ENCODE data around the gene SPATA31A3.
"Not testable (repeated sequence)": the region's sequence is repeated elsewhere in the genome, so short reads cannot be mapped to it uniquely, and the experiment has no call there.

The SPATA31A3 gene

GRCh38 chr9:66992450-66992849, at the start of gene SPATA31A3:
Gene SPATA31A3 (minus strand): TSS chr9:66992550. CDS start chr9:66992521, 29 bp downstream.
- not testable (repeated sequence) for H3K27ac Mint-ChIP-seq, H3K27me3 Mint-ChIP-seq, DNase-seq, ATAC-seq, H3K9me3 Mint-ChIP-seq, H3K4me3 Mint-ChIP-seq, H3K4me1 Mint-ChIP-seq

- not testable (repeated sequence) for H3K27ac Mint-ChIP-seq, ATAC-seq, H3K4me3 Mint-ChIP-seq, H3K27me3 Mint-ChIP-seq, H3K9me3 Mint-ChIP-seq, H3K4me1 Mint-ChIP-seq, DNase-seq
These were observed 39.8 kb downstream of the SPATA31A3 start for GRCh38 chr9:66952576-66952975.

GRCh38 chr9:66942400-66943155, 49.8 kb downstream of the SPATA31A3 start:
- H3K4me3 Mint-ChIP-seq, H3K4me1 Mint-ChIP-seq, ATAC-seq, H3K9me3 Mint-ChIP-seq, H3K27me3 Mint-ChIP-seq, H3K27ac Mint-ChIP-seq, DNase-seq: not testable (repeated sequence)

DNA sequence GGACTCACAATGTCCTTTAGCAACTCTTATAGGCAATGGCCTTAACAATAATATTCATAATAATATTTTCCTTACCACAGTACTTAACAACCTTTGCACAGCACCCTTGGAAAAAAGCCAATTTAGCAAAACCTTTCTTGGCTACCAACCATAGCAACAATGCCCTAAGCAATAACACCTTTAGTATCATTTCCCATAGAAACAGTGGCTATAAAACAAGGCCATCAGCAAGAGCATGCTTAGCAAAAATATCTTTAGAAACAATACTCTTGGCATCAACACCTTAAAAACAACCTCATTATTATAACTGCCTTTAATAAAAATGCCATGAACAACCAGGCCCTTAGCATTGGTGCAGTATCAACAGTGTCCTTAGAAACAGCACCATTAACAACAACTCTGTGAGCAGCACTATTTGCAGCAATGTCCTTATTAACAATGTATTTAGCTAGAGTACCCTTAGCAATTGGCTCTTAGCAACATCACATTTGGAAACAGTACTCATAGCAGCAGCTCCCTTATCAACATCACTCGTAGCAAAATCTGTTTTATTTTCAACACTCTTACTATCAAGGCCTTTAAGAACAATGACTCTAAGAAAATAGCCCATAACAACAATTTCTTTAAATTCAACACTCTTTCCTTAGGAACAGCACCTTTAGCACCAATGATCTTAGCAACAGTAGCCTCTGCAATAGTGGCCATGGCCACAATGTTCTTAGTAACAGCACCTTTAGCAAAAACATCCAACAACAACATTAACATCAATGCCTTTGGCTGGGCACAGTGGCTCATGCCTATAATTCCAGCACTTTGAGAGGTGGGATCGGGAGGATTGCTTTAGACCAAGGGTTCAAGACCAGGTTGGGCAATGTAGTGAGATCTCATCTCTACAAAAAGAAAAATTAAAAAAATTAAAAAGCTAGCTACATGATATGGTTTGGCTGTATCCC, 52.2 kb downstream of the SPATA31A3 start:
- H3K9me3 Mint-ChIP-seq, DNase-seq, H3K4me1 Mint-ChIP-seq, H3K27ac Mint-ChIP-seq, H3K4me3 Mint-ChIP-seq, H3K27me3 Mint-ChIP-seq, ATAC-seq: not testable (repeated sequence)

- not testable (repeated sequence) for H3K9me3 Mint-ChIP-seq, DNase-seq, H3K27ac Mint-ChIP-seq, ATAC-seq, H3K4me1 Mint-ChIP-seq, H3K4me3 Mint-ChIP-seq, H3K27me3 Mint-ChIP-seq
These were observed 54.0 kb downstream of the SPATA31A3 start for GRCh38 chr9:66938322-66938721.

- H3K27me3 Mint-ChIP-seq, DNase-seq, H3K4me3 Mint-ChIP-seq, H3K4me1 Mint-ChIP-seq, H3K9me3 Mint-ChIP-seq, H3K27ac Mint-ChIP-seq, ATAC-seq: not testable (repeated sequence)
These were observed 54.7 kb downstream of the SPATA31A3 start for GRCh38 chr9:66937662-66938061.

Data from stimulated activated naive CD8-positive, alpha-beta T cell treated with anti-CD3 and anti-CD28 coated beads, Interleukin-15, amount 100 ng/mL, for 72 hours (primary cell).